Measurements from ENCODE around the gene IL4I1. TPM values are rescaled to one million over a fixed set of nuclear protein-coding genes. Genes with fewer than 3 reads are reported as not detected.

Gene IL4I1
- total RNA-seq, 1 experiment from 2014 or later = not detected

- no peak for DNase-seq (ENCODE audit: unreplicated experiment)
- intact Hi-C loops (cut with micrococcal nuclease) = no loop called here
- Mint-ChIP-seq H3K27me3 (ENCODE audit: insufficient read depth, unreplicated experiment) (no peaks in the 10 kb centered on the region), H3K27ac (ENCODE audit: low read depth, unreplicated experiment) (no peak overlapping the region), H3K4me3 (ENCODE audit: unreplicated experiment) (no peak overlapping the region), H3K4me1 (ENCODE audit: insufficient read depth, unreplicated experiment) (peaks cover 8% of the 10 kb centered on the region), H3K9me3 (ENCODE audit: unreplicated experiment) (no peaks in the 10 kb centered on the region), H3K36me3 (ENCODE audit: insufficient read depth, unreplicated experiment) (peaks cover 43% of the 10 kb centered on the region)
- TF ChIP-seq CTCF (IDR thresholded peaks at IDR 0.05; ENCODE audit: unreplicated experiment) = no peak
- ChIA-PET CTCF (no interaction called here), POLR2A (interaction anchor here (1.6 to 2.8 kb wide), 2 partner anchors 18 to 206 kb away, joined by 9 to 40 read pairs; partner anchors contain the start of genes BCL2L12, IRF3 and PTOV1)
- no TSS peak for BruUV-seq (replicated peaks)
Observed at GRCh38 chr19:49870309-49870901, 26.3 kb downstream of the IL4I1 start.

- no peak for TF ChIP-seq CTCF (IDR thresholded peaks at IDR 0.05; ENCODE audit: unreplicated experiment)
- no TSS peak for BruUV-seq (replicated peaks)
- Mint-ChIP-seq H3K27ac (ENCODE audit: low read depth, unreplicated experiment) (no peak overlapping the region), H3K4me1 (ENCODE audit: insufficient read depth, unreplicated experiment) (peaks cover 5% of the 10 kb centered on the region), H3K4me3 (ENCODE audit: unreplicated experiment) (no peak overlapping the region), H3K36me3 (ENCODE audit: insufficient read depth, unreplicated experiment) (peaks cover 50% of the 10 kb centered on the region), H3K9me3 (ENCODE audit: unreplicated experiment) (no peaks in the 10 kb centered on the region), H3K27me3 (ENCODE audit: insufficient read depth, unreplicated experiment) (no peaks in the 10 kb centered on the region)
- peak; percentile 100 for DNase-seq (ENCODE audit: unreplicated experiment)
- ChIA-PET CTCF (interaction anchor here (0.5 kb wide), 1 partner anchor 68 kb away, joined by 3 read pairs; no protein-coding TSS in a partner anchor), POLR2A (interaction anchor here (0.5 to 6.7 kb wide), 20 partner anchors 7 to 1531 kb away, joined by 3 to 78 read pairs (median 6); partner anchors contain the start of genes AKT1S1, AP2A1, ATF5 and BCL2L12)
- intact Hi-C loops (cut with micrococcal nuclease) = loop anchor here (2.0 to 5.0 kb wide), 2 partner anchors 52 to 103 kb away; partner anchors contain the start of genes AP2A1 and MED25
Observed at GRCh38 chr19:49869484-49870308, 27.0 kb downstream of the IL4I1 start.

- intact Hi-C loops (cut with micrococcal nuclease) = loop anchor here (2.0 to 5.0 kb wide), 2 partner anchors 52 to 102 kb away; partner anchors contain the start of genes AP2A1 and MED25
- ChIA-PET POLR2A (interaction anchor here (0.5 to 6.7 kb wide), 21 partner anchors 8 to 1531 kb away, joined by 3 to 78 read pairs (median 5); partner anchors contain the start of genes AKT1S1, AP2A1, ATF5 and BCL2L12), CTCF (interaction anchor here (0.5 kb wide), 1 partner anchor 69 kb away, joined by 3 read pairs; no protein-coding TSS in a partner anchor)
- no peak overlapping the region for H3K27ac Mint-ChIP-seq (ENCODE audit: low read depth, unreplicated experiment)
- H3K4me1 Mint-ChIP-seq (ENCODE audit: insufficient read depth, unreplicated experiment) = peaks cover 5% of the 10 kb centered on the region
- TF ChIP-seq CTCF (IDR thresholded peaks at IDR 0.05; ENCODE audit: unreplicated experiment) = no peak
- no peak for DNase-seq (ENCODE audit: unreplicated experiment)
- no peak overlapping the region for H3K4me3 Mint-ChIP-seq (ENCODE audit: unreplicated experiment)
- no peaks in the 10 kb centered on the region for H3K27me3 Mint-ChIP-seq (ENCODE audit: insufficient read depth, unreplicated experiment)
- no peaks in the 10 kb centered on the region for H3K9me3 Mint-ChIP-seq (ENCODE audit: unreplicated experiment)
- peaks cover 56% of the 10 kb centered on the region for H3K36me3 Mint-ChIP-seq (ENCODE audit: insufficient read depth, unreplicated experiment)
- TSS peak; percentile 23 for BruUV-seq (replicated peaks)
Observed at GRCh38 chr19:49869009-49869483, 27.6 kb downstream of the IL4I1 start.

Data from MCF 10A (cell line).